ENCODE results near the gene PTH1R. TPM values are rescaled to one million over a fixed set of nuclear protein-coding genes. Genes with fewer than 3 reads are reported as not detected.
A peak's percentile ranks its signal among the peaks of the same experiment; 100 is the strongest.

The PTH1R gene
- total RNA-seq, 1 donor from 2014 or later, result 6.2 TPM

GRCh38 chr3:46846624-46847542, 30.6 kb upstream of the PTH1R start:
- TF ChIP-seq, protein P1, sequence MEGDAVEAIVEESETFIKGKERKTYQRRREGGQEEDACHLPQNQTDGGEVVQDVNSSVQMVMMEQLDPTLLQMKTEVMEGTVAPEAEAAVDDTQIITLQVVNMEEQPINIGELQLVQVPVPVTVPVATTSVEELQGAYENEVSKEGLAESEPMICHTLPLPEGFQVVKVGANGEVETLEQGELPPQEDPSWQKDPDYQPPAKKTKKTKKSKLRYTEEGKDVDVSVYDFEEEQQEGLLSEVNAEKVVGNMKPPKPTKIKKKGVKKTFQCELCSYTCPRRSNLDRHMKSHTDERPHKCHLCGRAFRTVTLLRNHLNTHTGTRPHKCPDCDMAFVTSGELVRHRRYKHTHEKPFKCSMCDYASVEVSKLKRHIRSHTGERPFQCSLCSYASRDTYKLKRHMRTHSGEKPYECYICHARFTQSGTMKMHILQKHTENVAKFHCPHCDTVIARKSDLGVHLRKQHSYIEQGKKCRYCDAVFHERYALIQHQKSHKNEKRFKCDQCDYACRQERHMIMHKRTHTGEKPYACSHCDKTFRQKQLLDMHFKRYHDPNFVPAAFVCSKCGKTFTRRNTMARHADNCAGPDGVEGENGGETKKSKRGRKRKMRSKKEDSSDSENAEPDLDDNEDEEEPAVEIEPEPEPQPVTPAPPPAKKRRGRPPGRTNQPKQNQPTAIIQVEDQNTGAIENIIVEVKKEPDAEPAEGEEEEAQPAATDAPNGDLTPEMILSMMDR (IDR thresholded peaks at IDR 0.05; ENCODE audit: unreplicated experiment), result no peak
- no peak for DNase-seq (ENCODE audit: low spot score)
- Mint-ChIP-seq H3K4me1 (ENCODE audit: unreplicated experiment) (peaks cover 5% of the 10 kb centered on the region), H3K9me3 (ENCODE audit: unreplicated experiment) (no peaks in the 10 kb centered on the region), H3K4me3 (ENCODE audit: unreplicated experiment) (no peak overlapping the region), H3K27ac (ENCODE audit: unreplicated experiment) (no peak overlapping the region), H3K36me3 (ENCODE audit: low read depth, unreplicated experiment) (no peaks in the 10 kb centered on the region), H3K27me3 (ENCODE audit: unreplicated experiment) (peaks cover 3% of the 10 kb centered on the region)

DNA sequence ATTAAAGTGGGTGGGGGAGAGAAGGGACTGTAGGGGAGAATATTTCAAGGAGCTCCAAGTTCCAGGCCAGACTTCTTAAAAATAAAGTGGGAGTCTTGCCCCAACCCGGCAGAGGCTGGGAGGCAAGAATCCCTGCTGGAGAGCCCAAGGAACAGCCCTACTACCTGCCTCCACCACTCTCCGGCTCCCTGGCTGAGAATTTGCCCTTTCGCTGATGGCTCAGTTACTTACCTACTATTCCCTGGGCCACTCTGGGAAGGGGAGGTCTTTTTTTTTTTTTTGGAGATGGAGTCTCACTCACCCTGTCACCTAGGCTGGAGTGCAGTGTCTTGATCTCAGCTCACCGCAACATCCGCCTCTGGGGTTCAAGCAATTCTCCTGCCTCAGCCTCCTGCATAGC, 29.8 kb upstream of the PTH1R start:
- Mint-ChIP-seq H3K27me3 (ENCODE audit: unreplicated experiment) (peaks cover 3% of the 10 kb centered on the region), H3K9me3 (ENCODE audit: unreplicated experiment) (no peaks in the 10 kb centered on the region), H3K4me1 (ENCODE audit: unreplicated experiment) (peaks cover 5% of the 10 kb centered on the region), H3K4me3 (ENCODE audit: unreplicated experiment) (no peak overlapping the region), H3K36me3 (ENCODE audit: low read depth, unreplicated experiment) (no peaks in the 10 kb centered on the region), H3K27ac (ENCODE audit: unreplicated experiment) (no peak overlapping the region)
- DNase-seq (ENCODE audit: low spot score), result no peak
- TF ChIP-seq, protein P1 (IDR thresholded peaks at IDR 0.05; ENCODE audit: unreplicated experiment), result no peak

GRCh38 chr3:46848271-46849044, 29.1 kb upstream of the PTH1R start:
- peaks cover 5% of the 10 kb centered on the region for H3K27me3 Mint-ChIP-seq (ENCODE audit: unreplicated experiment)
- peak; percentile 51 for DNase-seq (ENCODE audit: low spot score)
- H3K4me1 Mint-ChIP-seq (ENCODE audit: unreplicated experiment), result peaks cover 5% of the 10 kb centered on the region
- H3K9me3 Mint-ChIP-seq (ENCODE audit: unreplicated experiment), result no peaks in the 10 kb centered on the region
- no peak overlapping the region for H3K4me3 Mint-ChIP-seq (ENCODE audit: unreplicated experiment)
- H3K36me3 Mint-ChIP-seq (ENCODE audit: low read depth, unreplicated experiment), result no peaks in the 10 kb centered on the region
- TF ChIP-seq, protein P1 (IDR thresholded peaks at IDR 0.05; ENCODE audit: unreplicated experiment), result peak; percentile 33
- no peak overlapping the region for H3K27ac Mint-ChIP-seq (ENCODE audit: unreplicated experiment)

DNA sequence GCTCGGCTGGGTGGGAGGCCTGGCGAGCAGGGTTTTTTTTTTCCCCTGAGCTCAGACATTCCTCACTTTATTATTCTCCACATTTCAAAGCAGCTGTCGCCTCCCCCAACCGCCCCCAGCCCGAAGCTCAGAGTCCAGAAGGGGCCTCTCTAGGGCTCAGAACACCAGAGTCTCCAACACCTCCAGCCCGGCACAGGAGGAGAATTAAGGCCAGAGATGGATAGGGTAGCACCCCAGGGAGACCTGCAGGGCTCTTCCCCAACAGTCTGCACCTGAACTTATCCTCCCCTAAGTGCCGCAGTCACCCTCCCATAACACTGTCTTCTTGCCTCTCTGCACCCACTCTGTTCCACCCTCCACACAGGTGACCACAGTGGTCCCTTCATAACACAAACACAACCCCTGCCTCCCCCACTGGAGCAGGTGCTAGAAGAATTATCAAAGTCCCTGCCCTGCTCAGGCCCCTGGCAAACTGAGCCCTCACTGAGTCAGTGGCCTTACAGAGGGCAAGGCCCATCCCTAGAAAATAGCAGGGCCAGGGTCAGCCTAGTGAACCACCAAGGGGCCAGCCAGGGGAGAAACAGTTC, 28.4 kb upstream of the PTH1R start:
- TF ChIP-seq, protein P1 (IDR thresholded peaks at IDR 0.05; ENCODE audit: unreplicated experiment), result no peak
- Mint-ChIP-seq H3K36me3 (ENCODE audit: low read depth, unreplicated experiment) (no peaks in the 10 kb centered on the region), H3K4me1 (ENCODE audit: unreplicated experiment) (peaks cover 5% of the 10 kb centered on the region), H3K4me3 (ENCODE audit: unreplicated experiment) (no peak overlapping the region), H3K27ac (ENCODE audit: unreplicated experiment) (no peak overlapping the region), H3K9me3 (ENCODE audit: unreplicated experiment) (no peaks in the 10 kb centered on the region), H3K27me3 (ENCODE audit: unreplicated experiment) (peaks cover 5% of the 10 kb centered on the region)
- peak; percentile 2 for DNase-seq (ENCODE audit: low spot score)

Measured in endothelial cell (in vitro differentiated cells).